Measurements from ENCODE around the gene NOX4.
A peak's percentile ranks its signal among the peaks of the same experiment; 100 is the strongest.
"Not testable (repeated sequence)": the region's sequence is repeated elsewhere in the genome, so short reads cannot be mapped to it uniquely, and the experiment has no call there.

Gene NOX4

GRCh38 chr11:89382986-89383385, 108.2 kb downstream of the NOX4 start:
- not testable (repeated sequence) for H3K9me3 ChIP-seq (ENCODE audit: control insufficient read depth, low read length); H3K27ac ChIP-seq (ENCODE audit: low read depth, low read length, severe bottlenecking); H3K4me3 ChIP-seq (ENCODE audit: extremely low read depth, insufficient read depth, low read length, poor library complexity, severe bottlenecking); H3K36me3 ChIP-seq (ENCODE audit: control insufficient read depth, insufficient read depth, low read length)
- H3K4me1 ChIP-seq (ENCODE audit: control insufficient read depth, insufficient read depth, low read length, poor library complexity, severe bottlenecking): peaks cover 20% of the 10 kb centered on the region
- WGBS, 2 experiments (ENCODE audit: insufficient coverage in 2 of 2): 80 to 92% methylated on average over 3 to 6 of the region's 6 CpGs

DNA sequence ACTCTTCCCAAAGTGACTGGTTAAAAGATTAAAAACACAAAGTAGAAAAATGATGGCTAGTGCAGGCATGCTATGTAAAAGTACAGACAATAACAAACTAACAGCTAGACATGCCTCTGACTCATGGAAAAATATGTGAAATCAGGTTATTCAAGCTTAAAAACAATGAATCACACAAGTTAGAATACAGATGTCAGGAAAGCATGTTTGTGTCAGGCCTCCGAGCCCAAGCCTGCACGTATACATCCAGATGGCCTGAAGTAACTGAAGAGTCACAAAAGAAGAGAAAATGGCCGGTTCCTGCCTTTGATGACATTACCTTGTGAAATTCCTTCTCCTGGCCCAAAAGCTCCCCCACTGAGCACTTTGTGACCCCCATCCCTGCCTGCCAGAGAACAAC, 110.1 kb downstream of the NOX4 start:
- Histone ChIP-seq H3K27ac (ENCODE audit: low read depth, low read length, severe bottlenecking) (peak overlapping the region; percentile 76), H3K9me3 (ENCODE audit: control insufficient read depth, low read length) (no peaks in the 10 kb centered on the region), H3K4me1 (ENCODE audit: control insufficient read depth, insufficient read depth, low read length, poor library complexity, severe bottlenecking) (peaks cover 20% of the 10 kb centered on the region), H3K36me3 (ENCODE audit: control insufficient read depth, insufficient read depth, low read length) (no peaks in the 10 kb centered on the region), H3K4me3 (ENCODE audit: extremely low read depth, insufficient read depth, low read length, poor library complexity, severe bottlenecking) (no peak overlapping the region)
- WGBS, 2 experiments (ENCODE audit: insufficient coverage in 2 of 2): 47 to 76% methylated on average over 3 of the region's 3 CpGs

- Histone ChIP-seq H3K27ac (ENCODE audit: low read depth, low read length, severe bottlenecking) (peak overlapping the region; percentile 76), H3K4me1 (ENCODE audit: control insufficient read depth, insufficient read depth, low read length, poor library complexity, severe bottlenecking) (peaks cover 20% of the 10 kb centered on the region)
- H3K4me3 ChIP-seq (ENCODE audit: extremely low read depth, insufficient read depth, low read length, poor library complexity, severe bottlenecking): not testable (repeated sequence)
Measured at GRCh38 chr11:89379976-89380771, 111.0 kb downstream of the NOX4 start.

GRCh38 chr11:89378986-89379385, 112.2 kb downstream of the NOX4 start:
- not testable (repeated sequence) for H3K36me3 ChIP-seq (ENCODE audit: control insufficient read depth, insufficient read depth, low read length); H3K9me3 ChIP-seq (ENCODE audit: control insufficient read depth, low read length); H3K27ac ChIP-seq (ENCODE audit: low read depth, low read length, severe bottlenecking); H3K4me3 ChIP-seq (ENCODE audit: extremely low read depth, insufficient read depth, low read length, poor library complexity, severe bottlenecking)
- peaks cover 20% of the 10 kb centered on the region for H3K4me1 ChIP-seq (ENCODE audit: control insufficient read depth, insufficient read depth, low read length, poor library complexity, severe bottlenecking)
- WGBS, 2 experiments (ENCODE audit: insufficient coverage in 2 of 2): no CpG with 5 or more reads among the region's 1 CpG

More at GRCh38 chr11:89379976-89380771, 111.0 kb downstream of the NOX4 start:
- H3K36me3 ChIP-seq (ENCODE audit: control insufficient read depth, insufficient read depth, low read length); H3K9me3 ChIP-seq (ENCODE audit: control insufficient read depth, low read length): not testable (repeated sequence)

DNA sequence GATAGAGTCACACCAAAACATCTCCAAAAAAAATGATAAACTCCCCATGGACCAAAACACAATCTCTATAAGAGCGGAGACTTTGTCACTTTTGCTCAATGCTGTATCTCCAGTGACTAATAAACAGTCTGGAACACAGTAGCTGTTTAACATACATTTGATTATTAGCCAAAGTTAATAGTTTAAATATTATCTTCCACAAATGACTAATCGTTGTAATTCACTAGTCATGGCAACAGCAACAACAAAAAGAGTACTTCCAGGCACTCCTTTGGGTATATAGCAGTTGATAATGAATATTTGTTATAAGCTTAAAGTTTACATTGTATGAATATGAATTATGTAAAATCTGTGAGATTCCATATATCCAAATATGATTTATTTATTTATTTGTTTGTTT, 121.8 kb downstream of the NOX4 start:
- H3K9me3 ChIP-seq (ENCODE audit: control insufficient read depth, low read length); H3K4me1 ChIP-seq (ENCODE audit: control insufficient read depth, insufficient read depth, low read length, poor library complexity, severe bottlenecking); H3K36me3 ChIP-seq (ENCODE audit: control insufficient read depth, insufficient read depth, low read length); H3K27ac ChIP-seq (ENCODE audit: low read depth, low read length, severe bottlenecking); H3K4me3 ChIP-seq (ENCODE audit: extremely low read depth, insufficient read depth, low read length, poor library complexity, severe bottlenecking): not testable (repeated sequence)
- WGBS, 2 experiments (ENCODE audit: insufficient coverage in 2 of 2): no CpG with 5 or more reads among the region's 2 CpGs

GRCh38 chr11:89364856-89365255, 126.3 kb downstream of the NOX4 start:
- 100% methylated on average over 2 of the region's 2 CpGs; no CpG with 5 or more reads in 1 of the 2 experiments for WGBS, 2 experiments (ENCODE audit: insufficient coverage in 2 of 2)
- not testable (repeated sequence) for H3K27ac ChIP-seq (ENCODE audit: low read depth, low read length, severe bottlenecking); H3K36me3 ChIP-seq (ENCODE audit: control insufficient read depth, insufficient read depth, low read length); H3K4me1 ChIP-seq (ENCODE audit: control insufficient read depth, insufficient read depth, low read length, poor library complexity, severe bottlenecking); H3K9me3 ChIP-seq (ENCODE audit: control insufficient read depth, low read length); H3K4me3 ChIP-seq (ENCODE audit: extremely low read depth, insufficient read depth, low read length, poor library complexity, severe bottlenecking)

DNA sequence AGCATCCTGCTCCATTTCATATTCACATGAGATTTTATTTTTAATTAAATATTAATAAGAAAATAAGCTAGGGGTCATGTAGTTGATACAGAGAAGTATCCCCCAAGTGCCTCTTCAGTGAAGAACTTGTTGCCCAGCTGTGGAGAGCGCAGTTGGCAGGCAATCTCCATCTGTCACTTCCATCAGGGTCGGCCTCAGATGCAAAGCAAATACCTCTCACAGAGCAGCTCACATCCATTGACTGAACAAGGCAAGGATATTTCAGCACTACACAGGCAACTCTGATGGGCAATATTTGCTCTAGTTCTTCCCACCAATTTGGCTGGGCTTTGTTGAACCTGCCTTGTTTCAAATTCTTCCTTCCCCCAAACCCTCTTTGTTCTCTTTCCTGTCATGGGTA, 129.4 kb downstream of the NOX4 start:
- 80 to 82% methylated on average over 2 of the region's 2 CpGs for WGBS, 2 experiments (ENCODE audit: insufficient coverage in 2 of 2)

DNA sequence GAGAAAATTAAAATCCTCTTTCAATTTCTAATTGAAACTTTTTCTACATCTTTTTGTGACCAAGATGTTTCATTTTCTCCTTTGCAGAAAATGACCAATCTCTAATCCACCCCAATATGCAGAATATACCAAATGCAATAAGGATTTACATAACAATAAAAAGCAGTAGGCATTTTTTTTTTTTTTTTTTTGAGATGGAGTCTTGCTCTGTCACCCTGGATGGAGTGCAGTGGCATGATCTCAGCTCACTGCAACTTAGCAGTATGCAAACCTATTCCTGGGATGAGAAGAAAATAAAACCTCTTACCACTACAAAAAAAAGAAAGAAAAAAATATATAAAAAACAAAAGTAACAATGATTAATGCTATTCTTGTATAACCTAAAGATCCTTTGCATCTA, 132.0 kb downstream of the NOX4 start:
- H3K9me3 ChIP-seq (ENCODE audit: control insufficient read depth, low read length); H3K27ac ChIP-seq (ENCODE audit: low read depth, low read length, severe bottlenecking); H3K4me1 ChIP-seq (ENCODE audit: control insufficient read depth, insufficient read depth, low read length, poor library complexity, severe bottlenecking); H3K36me3 ChIP-seq (ENCODE audit: control insufficient read depth, insufficient read depth, low read length); H3K4me3 ChIP-seq (ENCODE audit: extremely low read depth, insufficient read depth, low read length, poor library complexity, severe bottlenecking): not testable (repeated sequence)

More for the DNA sequence above, 129.4 kb downstream of the NOX4 start:
- Histone ChIP-seq H3K27ac (ENCODE audit: low read depth, low read length, severe bottlenecking) (no peak overlapping the region), H3K9me3 (ENCODE audit: control insufficient read depth, low read length) (no peaks in the 10 kb centered on the region), H3K36me3 (ENCODE audit: control insufficient read depth, insufficient read depth, low read length) (no peaks in the 10 kb centered on the region), H3K4me3 (ENCODE audit: extremely low read depth, insufficient read depth, low read length, poor library complexity, severe bottlenecking) (no peak overlapping the region), H3K4me1 (ENCODE audit: control insufficient read depth, insufficient read depth, low read length, poor library complexity, severe bottlenecking) (no peaks in the 10 kb centered on the region)

- H3K27ac ChIP-seq (ENCODE audit: low read depth, low read length, severe bottlenecking): no peak overlapping the region
- 80% methylated on average over 1 of the region's 4 CpGs; no CpG with 5 or more reads in 1 of the 2 experiments for WGBS, 2 experiments (ENCODE audit: insufficient coverage in 2 of 2)
- no peak overlapping the region for H3K4me3 ChIP-seq (ENCODE audit: extremely low read depth, insufficient read depth, low read length, poor library complexity, severe bottlenecking)
- H3K36me3 ChIP-seq (ENCODE audit: control insufficient read depth, insufficient read depth, low read length): no peaks in the 10 kb centered on the region
- no peaks in the 10 kb centered on the region for H3K4me1 ChIP-seq (ENCODE audit: control insufficient read depth, insufficient read depth, low read length, poor library complexity, severe bottlenecking)
- H3K9me3 ChIP-seq (ENCODE audit: control insufficient read depth, low read length): no peaks in the 10 kb centered on the region
Measured at GRCh38 chr11:89358761-89359160, 132.4 kb downstream of the NOX4 start.

DNA sequence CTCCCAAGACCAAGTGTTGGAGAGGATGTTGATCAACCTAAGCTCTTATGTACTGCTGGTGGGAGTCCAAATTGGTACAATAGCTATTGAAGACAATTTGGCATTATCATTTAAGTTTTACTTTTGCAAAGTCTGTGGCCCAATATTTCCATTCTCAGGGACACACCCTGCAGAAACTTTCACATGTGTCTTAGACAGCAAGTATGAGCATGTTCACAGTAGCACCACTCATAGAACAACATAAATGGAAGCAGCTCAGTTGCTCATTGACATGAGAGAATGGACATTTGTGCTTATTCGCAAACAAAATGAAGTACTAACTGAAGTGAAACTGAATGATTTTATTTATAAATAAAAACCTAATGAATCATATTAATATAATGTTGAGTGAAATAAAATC, 135.5 kb downstream of the NOX4 start:
- Histone ChIP-seq H3K9me3 (ENCODE audit: control insufficient read depth, low read length) (no peaks in the 10 kb centered on the region), H3K4me1 (ENCODE audit: control insufficient read depth, insufficient read depth, low read length, poor library complexity, severe bottlenecking) (no peaks in the 10 kb centered on the region), H3K4me3 (ENCODE audit: extremely low read depth, insufficient read depth, low read length, poor library complexity, severe bottlenecking) (no peak overlapping the region), H3K36me3 (ENCODE audit: control insufficient read depth, insufficient read depth, low read length) (no peaks in the 10 kb centered on the region), H3K27ac (ENCODE audit: low read depth, low read length, severe bottlenecking) (no peak overlapping the region)
- no CpG with 5 or more reads among the region's 1 CpG for WGBS, 2 experiments (ENCODE audit: insufficient coverage in 2 of 2)

- not testable (repeated sequence) for H3K4me3 ChIP-seq (ENCODE audit: extremely low read depth, insufficient read depth, low read length, poor library complexity, severe bottlenecking); H3K9me3 ChIP-seq (ENCODE audit: control insufficient read depth, low read length); H3K36me3 ChIP-seq (ENCODE audit: control insufficient read depth, insufficient read depth, low read length); H3K27ac ChIP-seq (ENCODE audit: low read depth, low read length, severe bottlenecking); H3K4me1 ChIP-seq (ENCODE audit: control insufficient read depth, insufficient read depth, low read length, poor library complexity, severe bottlenecking)
- WGBS, 2 experiments (ENCODE audit: insufficient coverage in 2 of 2): 100% methylated on average over 1 of the region's 2 CpGs; no CpG with 5 or more reads in 1 of the 2 experiments
Measured at GRCh38 chr11:89354513-89354912, 136.7 kb downstream of the NOX4 start.
